HG02973 (cell line): ENCODE data around the gene TXNDC5.
"Not testable (repeated sequence)": the region's sequence is repeated elsewhere in the genome, so short reads cannot be mapped to it uniquely, and the experiment has no call there.

ENCODE experiments used
- ATAC-seq: cut with Tn5 transposase; IDR thresholded peaks from one replicate; pipeline ENCODE4 v1.9.1; 2021; ENCODE audit warnings: moderate library complexity; ENCODE audit not compliant: unreplicated experiment

The TXNDC5 gene

GRCh38 chr6:7897461-7898192 is 13.0 kb downstream of the TXNDC5 start:
- ATAC-seq, result no peak

- no peak for ATAC-seq
Measured at GRCh38 chr6:7896465-7896987, 14.1 kb downstream of the TXNDC5 start.

- ATAC-seq, result no peak
Measured at GRCh38 chr6:7895125-7895423, 15.5 kb downstream of the TXNDC5 start.

- ATAC-seq, result no peak
Measured at GRCh38 chr6:7894262-7895124, 16.1 kb downstream of the TXNDC5 start.

- ATAC-seq, result no peak
Measured at GRCh38 chr6:7893342-7893741, 17.2 kb downstream of the TXNDC5 start.

GRCh38 chr6:7892367-7892766 is 18.2 kb downstream of the TXNDC5 start:
- not testable (repeated sequence) for ATAC-seq

DNA sequence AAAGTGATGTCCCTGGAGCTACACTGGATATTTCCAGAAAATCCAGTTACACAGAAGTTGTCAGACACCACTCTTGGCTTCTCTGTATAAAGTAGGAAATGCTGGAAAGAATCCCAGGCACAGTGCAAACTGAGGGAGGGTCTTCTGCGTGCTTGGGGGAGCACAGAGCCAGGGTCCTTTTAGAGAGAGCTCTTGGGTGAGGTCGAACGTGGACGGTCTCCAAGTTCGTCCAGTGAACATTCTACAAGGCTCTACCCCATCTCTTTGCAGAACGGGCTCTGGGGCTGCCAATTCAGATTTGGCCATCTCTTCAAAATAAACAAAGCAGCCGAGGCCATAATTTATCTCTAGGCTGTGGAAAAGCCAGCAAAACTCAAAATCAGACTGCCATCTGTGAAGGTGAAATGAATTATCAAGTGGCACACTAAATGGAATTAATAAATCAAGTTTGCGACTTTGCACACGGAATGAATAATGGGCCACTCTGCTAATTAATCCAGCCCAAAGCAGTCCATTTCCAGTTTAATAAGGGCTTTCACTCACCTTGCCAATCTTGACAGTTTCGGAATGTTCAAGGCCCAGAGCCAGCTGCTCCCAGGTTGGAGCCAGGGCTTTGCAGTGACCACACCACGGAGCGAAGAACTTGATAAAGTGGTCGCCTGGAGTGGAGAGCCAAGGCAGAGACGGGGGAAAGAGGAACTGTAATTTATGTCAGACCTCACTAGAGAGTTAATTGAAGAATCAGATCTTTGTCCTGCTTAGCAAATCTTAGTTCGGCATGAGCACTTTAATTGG is 19.3 kb downstream of the TXNDC5 start:
- ATAC-seq, result no peak

- no peak for ATAC-seq
Measured at GRCh38 chr6:7888587-7889357, 21.8 kb downstream of the TXNDC5 start.

DNA sequence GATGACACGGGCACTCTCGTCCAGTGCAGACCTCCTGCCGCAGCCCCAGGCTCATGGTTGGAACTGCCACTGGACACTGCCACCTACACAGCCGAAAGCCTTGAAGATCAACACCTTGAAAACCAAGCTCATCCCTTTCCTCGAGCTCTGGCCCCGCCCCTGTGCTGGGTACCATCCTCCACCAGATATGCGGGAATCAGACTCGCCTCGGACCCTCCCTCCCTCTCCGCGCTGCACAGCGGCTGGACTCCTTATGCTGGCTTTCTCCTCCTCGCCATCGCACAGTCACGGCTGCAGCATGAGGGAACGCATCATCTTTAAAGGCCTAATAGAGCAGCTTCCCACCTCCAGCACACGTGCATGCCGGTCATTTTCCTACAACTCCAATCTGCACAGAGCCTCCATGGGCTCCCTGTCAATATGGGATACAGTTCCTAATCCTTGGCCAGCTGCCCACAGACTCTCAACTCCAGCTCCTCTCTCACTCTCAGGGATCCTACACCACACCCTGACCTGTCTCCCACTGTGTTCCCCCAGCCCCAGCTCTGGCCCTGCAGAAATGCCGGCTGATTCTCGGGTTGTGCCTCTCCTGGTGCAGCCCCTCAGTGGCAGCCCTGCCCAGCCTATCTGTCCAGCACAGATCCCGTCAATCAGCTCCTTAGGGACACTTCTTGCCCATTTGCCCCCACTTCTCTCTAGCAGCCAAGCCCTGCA is 23.2 kb downstream of the TXNDC5 start:
- no peak for ATAC-seq

GRCh38 chr6:7886132-7886531 is 24.5 kb downstream of the TXNDC5 start:
- no peak for ATAC-seq

- no peak for ATAC-seq
Measured at GRCh38 chr6:7883381-7883780, 27.2 kb downstream of the TXNDC5 start.

- ATAC-seq, result no peak
Measured at GRCh38 chr6:7882505-7883257, 27.9 kb downstream of the TXNDC5 start.

DNA sequence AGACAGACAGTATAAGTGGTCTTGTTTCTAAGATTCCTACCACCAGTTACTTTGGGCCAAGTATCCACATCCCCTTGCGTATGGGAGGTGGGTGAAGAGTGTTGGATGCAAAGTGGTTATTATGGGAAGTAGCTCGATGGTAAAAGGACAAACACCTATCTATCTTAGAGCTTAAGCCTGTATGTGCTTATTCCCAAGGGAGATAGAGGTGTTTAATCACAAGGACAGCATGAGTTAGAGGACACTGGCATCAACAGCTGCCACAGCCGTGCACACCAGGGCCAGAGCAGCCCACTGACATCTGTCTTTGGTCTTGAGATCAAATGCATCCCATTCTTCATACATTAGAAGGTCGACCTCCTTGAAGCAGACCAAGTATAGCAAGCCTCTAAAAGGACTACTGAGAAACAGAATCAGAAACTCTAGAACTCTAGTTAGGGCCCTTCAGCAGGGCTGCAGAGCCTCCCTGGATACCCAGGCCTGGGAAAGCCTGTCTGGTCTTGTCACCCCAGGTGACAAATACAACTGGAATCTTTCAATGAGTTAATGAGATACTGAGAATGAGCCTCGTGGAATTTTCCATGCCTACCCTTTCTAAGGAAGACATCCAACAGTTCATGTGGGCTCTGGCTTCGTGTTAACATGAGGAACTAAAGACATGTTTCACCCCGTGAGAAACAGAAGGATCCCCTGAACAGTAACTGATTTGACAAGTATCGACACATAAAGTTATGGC is 28.7 kb downstream of the TXNDC5 start:
- no peak for ATAC-seq

- ATAC-seq, result no peak
Measured at GRCh38 chr6:7880718-7881107, 29.9 kb downstream of the TXNDC5 start.

DNA sequence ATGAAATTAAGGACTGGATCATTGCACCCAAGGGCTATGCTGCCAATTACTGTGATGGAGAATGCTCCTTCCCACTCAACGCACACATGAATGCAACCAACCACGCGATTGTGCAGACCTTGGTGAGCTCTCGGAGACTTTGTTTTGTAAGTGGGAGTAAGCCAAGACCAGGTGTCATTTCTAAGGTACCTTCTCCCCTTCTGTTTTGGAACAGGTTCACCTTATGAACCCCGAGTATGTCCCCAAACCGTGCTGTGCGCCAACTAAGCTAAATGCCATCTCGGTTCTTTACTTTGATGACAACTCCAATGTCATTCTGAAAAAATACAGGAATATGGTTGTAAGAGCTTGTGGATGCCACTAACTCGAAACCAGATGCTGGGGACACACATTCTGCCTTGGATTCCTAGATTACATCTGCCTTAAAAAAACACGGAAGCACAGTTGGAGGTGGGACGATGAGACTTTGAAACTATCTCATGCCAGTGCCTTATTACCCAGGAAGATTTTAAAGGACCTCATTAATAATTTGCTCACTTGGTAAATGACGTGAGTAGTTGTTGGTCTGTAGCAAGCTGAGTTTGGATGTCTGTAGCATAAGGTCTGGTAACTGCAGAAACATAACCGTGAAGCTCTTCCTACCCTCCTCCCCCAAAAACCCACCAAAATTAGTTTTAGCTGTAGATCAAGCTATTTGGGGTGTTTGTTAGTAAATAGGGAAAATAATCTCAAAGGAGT is 30.4 kb downstream of the TXNDC5 start:
- no peak for ATAC-seq

DNA sequence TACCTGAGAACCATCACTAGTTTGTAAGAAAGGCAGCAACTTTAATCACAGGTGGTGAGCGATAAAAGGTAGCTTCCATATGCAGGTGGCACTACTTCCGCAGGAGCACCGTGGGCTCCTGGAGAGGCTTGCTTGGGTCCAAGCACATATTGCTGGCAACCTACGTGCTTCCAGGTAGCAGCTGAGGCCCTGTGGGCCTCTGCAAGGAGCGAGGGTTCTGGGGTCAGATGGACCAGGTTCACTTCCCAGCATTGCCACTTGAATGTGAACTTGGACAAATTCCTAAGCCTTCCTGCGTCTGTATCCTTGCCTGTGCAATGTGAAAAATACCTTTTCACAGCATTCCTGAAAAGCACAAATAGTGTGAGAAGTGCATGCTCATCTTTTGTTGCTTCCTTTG is 31.0 kb downstream of the TXNDC5 start:
- no peak for ATAC-seq

- ATAC-seq, result no peak
Measured at GRCh38 chr6:7879043-7879442, 31.5 kb downstream of the TXNDC5 start.

- no peak for ATAC-seq
Measured at GRCh38 chr6:7878401-7878964, 32.1 kb downstream of the TXNDC5 start.
